DMS114 treated with DMSO at 0.1 percent for 48 hours (cell line): ENCODE data around the gene CDC37.
A peak's percentile ranks its signal among the peaks of the same experiment; 100 is the strongest.
"Not testable (repeated sequence)": the region's sequence is repeated elsewhere in the genome, so short reads cannot be mapped to it uniquely, and the experiment has no call there.

Experiments used
- DNase-seq: peaks from one replicate; lab custom pipeline; 2025; ENCODE audit not compliant: unreplicated experiment; lab: John Stamatoyannopoulos, UW

CDC37 gene

GRCh38 chr19:10395917-10396316 lies 7.4 kb downstream of the CDC37 start:
- DNase-seq, result no peak

DNA sequence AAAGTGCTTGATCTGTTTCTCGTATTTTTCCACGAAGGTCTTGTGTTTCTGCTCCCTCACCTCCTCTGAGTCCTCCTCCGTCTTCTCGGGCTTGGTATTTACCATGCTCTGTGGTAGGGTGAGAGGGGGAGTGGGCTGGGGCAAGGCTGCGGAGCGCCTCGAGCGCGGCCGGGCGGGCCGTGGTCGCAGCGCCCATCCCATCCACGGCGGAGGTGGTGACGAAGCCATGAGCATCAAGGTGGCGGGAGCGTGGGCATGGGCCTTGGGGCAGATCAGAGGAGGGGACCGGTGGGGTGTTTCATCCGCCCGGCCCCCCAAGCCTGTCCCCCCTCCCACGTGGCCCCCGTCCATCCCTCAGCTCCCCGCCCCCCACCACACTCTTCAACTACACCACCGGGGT lies 7.9 kb downstream of the CDC37 start:
- DNase-seq, result no peak

GRCh38 chr19:10395003-10395402 lies 8.3 kb downstream of the CDC37 start:
- DNase-seq, result no peak

GRCh38 chr19:10393137-10393536 lies 10.2 kb downstream of the CDC37 start:
- no peak for DNase-seq

GRCh38 chr19:10392120-10392519 lies 11.2 kb downstream of the CDC37 start:
- DNase-seq, result no peak

GRCh38 chr19:10390652-10391286 lies 12.6 kb downstream of the CDC37 start:
- DNase-seq, result peak; percentile 26

DNA sequence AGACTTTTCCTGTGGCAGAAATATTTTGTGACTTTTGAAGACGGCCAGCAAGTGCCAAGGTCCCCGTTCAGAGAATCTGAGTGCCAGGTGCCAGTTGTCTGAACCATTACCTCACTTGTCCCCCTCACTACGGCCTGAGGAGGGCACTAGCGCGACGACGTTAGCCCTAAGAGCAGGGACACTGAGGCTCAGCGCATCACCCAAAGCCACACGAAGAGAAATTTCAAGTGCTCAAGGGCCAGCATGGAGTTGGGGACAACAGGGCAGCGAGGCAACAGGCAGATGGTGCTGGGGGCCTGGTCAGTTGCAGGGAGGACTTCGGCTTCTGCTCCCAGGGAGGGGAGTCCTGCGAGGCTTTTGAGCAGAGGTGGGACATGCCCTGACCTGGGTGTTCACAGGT lies 13.5 kb downstream of the CDC37 start:
- DNase-seq, result no peak

GRCh38 chr19:10388957-10389356 lies 14.4 kb downstream of the CDC37 start:
- DNase-seq, result peak; percentile 46

DNA sequence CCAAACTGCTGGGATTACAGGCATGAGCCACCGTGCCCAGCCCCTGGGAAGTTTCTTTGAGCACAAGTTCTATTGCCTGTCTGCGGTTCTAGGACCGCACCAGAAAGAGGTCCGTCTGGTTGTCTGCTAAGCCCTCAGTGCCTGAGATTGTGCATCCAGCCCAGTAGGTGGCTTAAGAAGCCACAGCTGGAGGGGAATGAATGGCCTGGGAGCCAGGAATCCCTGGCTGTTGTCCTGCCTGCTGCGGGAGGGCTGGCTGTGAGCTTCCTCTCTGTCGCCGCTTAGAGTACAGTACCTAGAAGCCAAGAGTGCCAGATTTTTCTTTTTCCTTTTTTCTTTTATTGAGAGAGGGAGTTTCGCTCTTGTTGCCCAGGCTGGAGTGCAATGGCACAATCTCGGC lies 18.8 kb downstream of the CDC37 start:
- DNase-seq, result no peak

DNA sequence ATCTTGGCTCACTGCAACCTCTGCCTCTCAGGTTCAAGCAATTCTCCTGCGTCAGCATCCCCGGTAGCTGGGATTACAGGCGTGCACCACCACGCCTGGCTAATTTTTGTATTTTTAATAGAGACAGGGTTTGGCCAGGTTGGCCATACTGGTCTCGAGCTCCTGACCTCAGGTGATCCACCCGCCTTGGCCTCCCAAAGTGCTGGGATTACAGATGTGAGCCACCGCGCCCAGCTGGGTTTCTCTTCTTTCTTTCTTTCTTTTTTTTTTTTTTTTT lies 20.2 kb downstream of the CDC37 start:
- DNase-seq, result not testable (repeated sequence)

- DNase-seq, result peak; percentile 92
These were observed 22.8 kb downstream of the CDC37 start, which contains the start of gene TYK2 for GRCh38 chr19:10380313-10381102. TYK2 (minus strand) TSS chr19:10380572; CDS start chr19:10378406, 2,166 bp downstream.

GRCh38 chr19:10379880-10380312 lies 23.4 kb downstream of the CDC37 start:
- DNase-seq, result no peak

- no peak for DNase-seq
These were observed 25.2 kb downstream of the CDC37 start for GRCh38 chr19:10378124-10378523.

- not testable (repeated sequence) for DNase-seq
These were observed 26.2 kb downstream of the CDC37 start for GRCh38 chr19:10377140-10377640.

DNA sequence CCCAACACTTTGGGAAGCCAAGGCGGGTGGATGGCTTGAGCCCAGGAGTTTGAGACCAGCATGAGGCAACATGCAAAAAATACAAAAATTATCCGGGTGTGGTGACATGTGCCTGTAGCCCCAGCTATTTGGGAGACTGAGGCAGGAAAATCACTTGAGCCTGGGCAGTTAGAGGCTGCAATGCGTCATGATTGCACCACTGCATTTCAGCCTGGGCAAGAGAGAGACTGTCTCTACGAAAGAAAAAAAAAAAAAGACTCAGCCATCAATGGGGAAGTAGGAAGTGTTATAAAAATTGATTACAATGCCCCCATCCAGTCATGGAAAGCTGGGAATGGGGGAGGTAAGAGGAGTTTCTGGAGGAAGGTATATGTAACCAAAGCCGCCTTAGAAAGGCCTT lies 28.4 kb downstream of the CDC37 start:
- DNase-seq, result no peak

- no peak for DNase-seq
These were observed 30.7 kb downstream of the CDC37 start for GRCh38 chr19:10372690-10373089.

- DNase-seq, result no peak
These were observed 35.1 kb downstream of the CDC37 start for GRCh38 chr19:10368101-10368803.

DNA sequence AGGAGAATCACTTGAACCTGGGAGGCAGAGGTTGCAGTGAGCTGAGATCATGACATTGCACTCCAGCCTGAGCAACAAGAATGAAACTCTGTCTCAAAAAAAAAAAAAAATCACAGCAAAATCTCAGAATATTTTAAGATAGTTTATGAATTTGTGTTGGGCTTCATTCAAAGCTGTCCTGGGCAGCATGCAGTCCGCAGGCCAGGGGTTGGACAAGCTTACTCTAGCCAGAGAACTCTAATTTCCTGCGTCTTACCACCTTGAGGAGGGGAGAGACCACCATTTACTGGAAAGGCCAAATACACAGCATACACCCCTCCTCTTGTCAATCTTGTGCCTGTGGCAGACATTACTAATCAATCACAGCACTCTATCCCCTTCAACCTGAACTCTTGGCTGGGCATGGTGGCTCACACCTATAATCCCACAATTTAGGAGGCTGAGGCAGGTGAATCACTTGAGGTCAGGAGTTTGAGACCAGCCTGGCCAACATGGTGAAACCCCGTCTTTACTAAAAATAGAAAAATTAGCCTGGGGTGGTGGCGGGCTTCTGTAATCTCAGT lies 36.3 kb downstream of the CDC37 start:
- DNase-seq, result not testable (repeated sequence)

DNA sequence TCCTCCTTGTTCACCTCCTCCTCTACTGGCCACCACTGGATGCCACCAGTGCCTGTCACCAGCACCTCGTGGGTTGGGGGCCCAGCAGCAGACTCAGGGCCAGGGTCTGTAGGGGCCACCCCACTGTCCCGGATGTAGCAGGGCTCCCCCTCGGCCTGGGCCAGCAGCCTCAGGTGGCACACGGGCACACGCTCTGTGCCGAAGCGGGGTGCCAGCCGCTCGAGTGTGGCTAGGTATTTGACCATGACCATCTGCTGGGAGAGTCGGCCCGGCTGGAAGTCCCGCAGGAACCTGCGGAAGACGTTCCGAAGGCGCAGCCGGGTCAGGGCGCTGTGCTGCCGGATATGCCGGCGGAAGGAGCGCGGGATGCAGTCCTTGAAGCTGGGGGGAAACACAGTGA lies 37.8 kb downstream of the CDC37 start:
- no peak for DNase-seq

- no peak for DNase-seq
These were observed 38.7 kb downstream of the CDC37 start for GRCh38 chr19:10364644-10365043.

DNA sequence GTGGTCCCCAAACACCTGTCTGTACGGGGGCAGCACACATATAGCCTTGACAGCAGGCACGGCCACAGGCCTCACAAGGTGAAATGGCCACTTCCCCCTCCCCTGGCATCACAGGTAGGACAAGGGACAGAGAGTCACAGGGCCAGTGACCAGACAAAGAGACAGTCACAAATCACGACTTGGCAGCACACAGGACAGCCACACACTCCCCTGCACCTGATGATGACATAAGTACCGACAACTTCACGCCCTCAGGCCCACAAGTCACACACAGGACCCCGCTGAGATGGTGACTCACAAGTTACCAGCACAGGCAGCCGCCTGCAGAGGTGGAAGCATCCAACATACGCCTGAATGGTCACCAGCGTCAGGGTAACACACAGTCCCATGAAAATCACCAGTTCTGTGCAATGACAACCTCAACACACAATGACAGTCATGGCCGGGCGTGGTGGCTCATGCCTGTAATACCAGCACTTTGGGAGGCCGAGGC lies 39.5 kb downstream of the CDC37 start:
- DNase-seq, result no peak
